ENCODE measurements around the gene SAP30BP. TPM values are rescaled to one million over a fixed set of nuclear protein-coding genes. Genes with fewer than 3 reads are reported as not detected.

Gene SAP30BP
- total RNA-seq, 1 experiment from 2014 or later: 89.7 TPM

GRCh38 chr17:75627094-75627493 is 40.0 kb upstream of the SAP30BP start:
- no peak overlapping the region for H3K4me2 ChIP-seq (ENCODE audit: insufficient read depth, insufficient read length, low read length)
- no peak overlapping the region for H3T11ph ChIP-seq (ENCODE audit: low read length)
- H3K23me2 ChIP-seq (ENCODE audit: insufficient read length, low read depth, low read length, poor library complexity, severe bottlenecking): no peaks in the 10 kb centered on the region
- DNase-seq: no peak
- H3K4ac ChIP-seq (ENCODE audit: low read depth, low read length): no peak overlapping the region
- H3K23ac ChIP-seq (ENCODE audit: insufficient read length, low read depth, low read length): no peak overlapping the region
- no peak overlapping the region for H2AFZ ChIP-seq (ENCODE audit: low read length)
- no peak overlapping the region for H3K27ac ChIP-seq (ENCODE audit: insufficient read length, low read depth, low read length)
- TF ChIP-seq, protein P1, sequence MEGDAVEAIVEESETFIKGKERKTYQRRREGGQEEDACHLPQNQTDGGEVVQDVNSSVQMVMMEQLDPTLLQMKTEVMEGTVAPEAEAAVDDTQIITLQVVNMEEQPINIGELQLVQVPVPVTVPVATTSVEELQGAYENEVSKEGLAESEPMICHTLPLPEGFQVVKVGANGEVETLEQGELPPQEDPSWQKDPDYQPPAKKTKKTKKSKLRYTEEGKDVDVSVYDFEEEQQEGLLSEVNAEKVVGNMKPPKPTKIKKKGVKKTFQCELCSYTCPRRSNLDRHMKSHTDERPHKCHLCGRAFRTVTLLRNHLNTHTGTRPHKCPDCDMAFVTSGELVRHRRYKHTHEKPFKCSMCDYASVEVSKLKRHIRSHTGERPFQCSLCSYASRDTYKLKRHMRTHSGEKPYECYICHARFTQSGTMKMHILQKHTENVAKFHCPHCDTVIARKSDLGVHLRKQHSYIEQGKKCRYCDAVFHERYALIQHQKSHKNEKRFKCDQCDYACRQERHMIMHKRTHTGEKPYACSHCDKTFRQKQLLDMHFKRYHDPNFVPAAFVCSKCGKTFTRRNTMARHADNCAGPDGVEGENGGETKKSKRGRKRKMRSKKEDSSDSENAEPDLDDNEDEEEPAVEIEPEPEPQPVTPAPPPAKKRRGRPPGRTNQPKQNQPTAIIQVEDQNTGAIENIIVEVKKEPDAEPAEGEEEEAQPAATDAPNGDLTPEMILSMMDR (conservative IDR thresholded peaks at IDR 0.05): no peak
- no peaks in the 10 kb centered on the region for H3K4me1 Mint-ChIP-seq
- no peak overlapping the region for H4K8ac ChIP-seq (replicated peaks; ENCODE audit: insufficient read length, low read depth, low read length)
- no peak overlapping the region for H3K14ac ChIP-seq (ENCODE audit: insufficient read depth, low read length)
- no peak overlapping the region for H4K5ac ChIP-seq (ENCODE audit: insufficient read length, low read depth, low read length)
- no peak overlapping the region for H2BK20ac ChIP-seq (ENCODE audit: low read depth, low read length, poor library complexity, severe bottlenecking)
- no peaks in the 10 kb centered on the region for H3K79me1 ChIP-seq (ENCODE audit: insufficient read depth, low read depth, low read length, poor library complexity, severe bottlenecking)
- no peaks in the 10 kb centered on the region for H3K79me2 ChIP-seq (ENCODE audit: insufficient read depth, low read length)
- H2BK120ac ChIP-seq (ENCODE audit: low read depth, low read length, poor library complexity, severe bottlenecking): no peak overlapping the region
- no CpG with 5 or more reads among the region's 10 CpGs for WGBS (ENCODE audit: extremely low coverage, insufficient read length, low lambda C conversion rate)
- no peak overlapping the region for H2BK12ac ChIP-seq (ENCODE audit: insufficient read length, low read depth, low read length)
- peaks cover 5% of the 10 kb centered on the region for H3K27me3 Mint-ChIP-seq (ENCODE audit: low read depth)
- no peaks in the 10 kb centered on the region for H3K9me3 Mint-ChIP-seq
- H3K27me3 ChIP-seq (ENCODE audit: insufficient read depth, low read length): no peaks in the 10 kb centered on the region; the same call in 1 of the 2 replicates
- no peak overlapping the region for H3K56ac ChIP-seq (ENCODE audit: insufficient read length, low read depth, low read length)
- no peak overlapping the region for H3K9ac ChIP-seq (ENCODE audit: extremely low read depth, insufficient read length, low read length)
- no peaks in the 10 kb centered on the region for H3K9me3 ChIP-seq (ENCODE audit: control insufficient read depth, low read depth, low read length)
- no peak overlapping the region for H2BK15ac ChIP-seq (ENCODE audit: low read depth, low read length)
- H3K4me3 Mint-ChIP-seq: no peak overlapping the region
- no peak overlapping the region for H2AK5ac ChIP-seq (ENCODE audit: insufficient read length, low read length)
- no peak overlapping the region for H3K18ac ChIP-seq (ENCODE audit: insufficient read length, low read depth, low read length)
- peak overlapping the region in 1 of 3 experiments; percentile 86; a peak in 1 of 7 replicates for H3K27ac Mint-ChIP-seq
- no peaks in the 10 kb centered on the region for H4K20me1 ChIP-seq (ENCODE audit: control insufficient read depth, insufficient read depth, insufficient read length)
- H3K36me3 Mint-ChIP-seq (ENCODE audit: insufficient read depth in 1 of 3, low read depth in 3 of 3): peaks cover 0 to 15% (median 2%) of the 10 kb centered on the region in 3 experiments; a peak in 4 of 7 replicates
- no peaks in the 10 kb centered on the region for H3K4me1 ChIP-seq (ENCODE audit: insufficient read depth, low read length)
- H2BK5ac ChIP-seq (ENCODE audit: insufficient read length, low read length): no peak overlapping the region
- H4K91ac ChIP-seq (ENCODE audit: insufficient read length, low read depth, low read length): no peak overlapping the region

Data from H9 (cell line).